ENCODE measurements around the gene CROCC2. TPM values are rescaled to one million over a fixed set of nuclear protein-coding genes. Genes with fewer than 3 reads are reported as not detected.

Gene CROCC2
- total RNA-seq, 1 donor from 2014 or later = not detected

DNA sequence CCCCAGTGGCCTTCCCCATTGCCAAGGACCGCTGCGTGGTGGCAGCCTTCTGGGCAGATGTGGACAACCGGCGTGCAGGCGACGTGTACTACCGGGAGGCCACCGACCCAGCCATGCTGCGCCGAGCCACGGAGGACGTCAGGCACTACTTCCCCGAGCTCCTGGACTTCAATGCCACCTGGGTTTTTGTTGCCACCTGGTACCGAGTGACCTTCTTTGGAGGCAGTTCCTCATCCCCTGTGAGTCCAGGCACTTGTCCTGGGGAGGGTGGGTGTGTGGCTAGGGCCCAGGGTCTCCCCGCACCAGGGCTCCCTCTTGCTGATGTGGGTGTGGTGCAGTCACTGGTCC is 124.2 kb downstream of the CROCC2 start:
- Mint-ChIP-seq H3K27me3 (ENCODE audit: unreplicated experiment) (peaks cover 6% of the 10 kb centered on the region), H3K4me1 (ENCODE audit: unreplicated experiment) (no peaks in the 10 kb centered on the region), H3K9me3 (ENCODE audit: unreplicated experiment) (peaks cover 8% of the 10 kb centered on the region), H3K36me3 (ENCODE audit: low read depth, unreplicated experiment) (peaks cover 7% of the 10 kb centered on the region), H3K27ac (ENCODE audit: unreplicated experiment) (no peak overlapping the region), H3K4me3 (ENCODE audit: unreplicated experiment) (no peak overlapping the region)
- DNase-seq (ENCODE audit: low spot score) = no peak
- TF ChIP-seq, protein P1, sequence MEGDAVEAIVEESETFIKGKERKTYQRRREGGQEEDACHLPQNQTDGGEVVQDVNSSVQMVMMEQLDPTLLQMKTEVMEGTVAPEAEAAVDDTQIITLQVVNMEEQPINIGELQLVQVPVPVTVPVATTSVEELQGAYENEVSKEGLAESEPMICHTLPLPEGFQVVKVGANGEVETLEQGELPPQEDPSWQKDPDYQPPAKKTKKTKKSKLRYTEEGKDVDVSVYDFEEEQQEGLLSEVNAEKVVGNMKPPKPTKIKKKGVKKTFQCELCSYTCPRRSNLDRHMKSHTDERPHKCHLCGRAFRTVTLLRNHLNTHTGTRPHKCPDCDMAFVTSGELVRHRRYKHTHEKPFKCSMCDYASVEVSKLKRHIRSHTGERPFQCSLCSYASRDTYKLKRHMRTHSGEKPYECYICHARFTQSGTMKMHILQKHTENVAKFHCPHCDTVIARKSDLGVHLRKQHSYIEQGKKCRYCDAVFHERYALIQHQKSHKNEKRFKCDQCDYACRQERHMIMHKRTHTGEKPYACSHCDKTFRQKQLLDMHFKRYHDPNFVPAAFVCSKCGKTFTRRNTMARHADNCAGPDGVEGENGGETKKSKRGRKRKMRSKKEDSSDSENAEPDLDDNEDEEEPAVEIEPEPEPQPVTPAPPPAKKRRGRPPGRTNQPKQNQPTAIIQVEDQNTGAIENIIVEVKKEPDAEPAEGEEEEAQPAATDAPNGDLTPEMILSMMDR (IDR thresholded peaks at IDR 0.05; ENCODE audit: unreplicated experiment) = no peak

DNA sequence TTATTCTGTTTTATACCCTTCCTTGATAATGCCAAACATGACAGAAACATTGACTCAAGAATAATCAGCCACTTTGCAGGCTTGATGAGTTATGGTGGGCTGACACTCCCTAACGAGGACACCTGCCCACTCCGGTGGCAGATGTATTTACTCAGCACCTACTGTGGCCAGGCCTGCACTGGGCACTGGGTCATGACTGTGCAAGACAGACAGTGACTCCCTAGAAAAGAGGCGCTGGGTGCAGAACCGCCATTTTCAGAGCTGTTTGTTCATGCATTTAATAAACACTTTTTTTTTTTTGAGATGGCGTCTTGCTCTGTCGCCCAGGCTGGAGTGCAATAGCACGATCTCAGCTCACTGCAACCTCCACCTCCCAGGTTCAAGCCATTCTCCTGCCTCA is 124.7 kb downstream of the CROCC2 start:
- TF ChIP-seq, protein P1 (IDR thresholded peaks at IDR 0.05; ENCODE audit: unreplicated experiment) = no peak
- peaks cover 4% of the 10 kb centered on the region for H3K36me3 Mint-ChIP-seq (ENCODE audit: low read depth, unreplicated experiment)
- H3K4me1 Mint-ChIP-seq (ENCODE audit: unreplicated experiment) = no peaks in the 10 kb centered on the region
- H3K4me3 Mint-ChIP-seq (ENCODE audit: unreplicated experiment) = no peak overlapping the region
- peaks cover 6% of the 10 kb centered on the region for H3K27me3 Mint-ChIP-seq (ENCODE audit: unreplicated experiment)
- peaks cover 8% of the 10 kb centered on the region for H3K9me3 Mint-ChIP-seq (ENCODE audit: unreplicated experiment)
- DNase-seq (ENCODE audit: low spot score) = no peak
- no peak overlapping the region for H3K27ac Mint-ChIP-seq (ENCODE audit: unreplicated experiment)

DNA sequence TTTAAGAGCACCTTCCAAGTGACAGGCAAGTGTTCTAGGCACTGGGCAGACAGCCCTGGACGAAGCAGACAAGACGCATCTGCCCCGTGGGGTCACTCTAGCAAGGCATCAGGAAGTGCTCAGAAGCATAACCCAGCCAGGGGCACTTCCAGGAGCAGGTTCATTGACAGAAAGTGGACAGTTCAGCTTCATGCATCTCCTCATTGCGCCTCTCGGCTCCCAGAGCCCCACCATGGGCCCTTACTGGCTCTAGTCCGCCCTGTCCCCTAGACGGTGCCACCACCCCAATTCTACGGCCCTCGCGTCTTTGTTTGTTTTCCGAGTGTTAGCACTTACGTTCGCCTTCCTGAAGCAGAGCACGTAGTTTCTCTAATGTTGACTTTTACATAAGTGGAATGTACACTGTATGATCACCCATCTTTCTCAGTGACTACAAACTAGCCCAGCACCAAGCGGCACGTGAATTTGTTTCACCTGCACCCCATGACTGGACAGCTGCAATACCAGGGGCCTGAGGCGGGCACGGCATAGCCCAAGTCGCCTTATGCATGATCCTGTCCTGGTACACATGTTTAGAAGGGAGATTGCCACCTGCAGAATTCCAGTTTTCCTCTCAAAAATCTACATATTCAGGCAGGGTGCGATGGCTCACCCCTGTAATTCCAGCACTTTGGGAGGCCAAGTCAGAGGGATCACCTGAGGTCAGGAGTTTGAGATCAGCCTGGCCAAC is 125.5 kb downstream of the CROCC2 start:
- H3K4me3 Mint-ChIP-seq (ENCODE audit: unreplicated experiment) = no peak overlapping the region
- H3K27ac Mint-ChIP-seq (ENCODE audit: unreplicated experiment) = no peak overlapping the region
- TF ChIP-seq, protein P1 (IDR thresholded peaks at IDR 0.05; ENCODE audit: unreplicated experiment) = no peak
- peaks cover 6% of the 10 kb centered on the region for H3K27me3 Mint-ChIP-seq (ENCODE audit: unreplicated experiment)
- no peak for DNase-seq (ENCODE audit: low spot score)
- H3K36me3 Mint-ChIP-seq (ENCODE audit: low read depth, unreplicated experiment) = no peaks in the 10 kb centered on the region
- H3K9me3 Mint-ChIP-seq (ENCODE audit: unreplicated experiment) = peaks cover 3% of the 10 kb centered on the region
- H3K4me1 Mint-ChIP-seq (ENCODE audit: unreplicated experiment) = no peaks in the 10 kb centered on the region

DNA sequence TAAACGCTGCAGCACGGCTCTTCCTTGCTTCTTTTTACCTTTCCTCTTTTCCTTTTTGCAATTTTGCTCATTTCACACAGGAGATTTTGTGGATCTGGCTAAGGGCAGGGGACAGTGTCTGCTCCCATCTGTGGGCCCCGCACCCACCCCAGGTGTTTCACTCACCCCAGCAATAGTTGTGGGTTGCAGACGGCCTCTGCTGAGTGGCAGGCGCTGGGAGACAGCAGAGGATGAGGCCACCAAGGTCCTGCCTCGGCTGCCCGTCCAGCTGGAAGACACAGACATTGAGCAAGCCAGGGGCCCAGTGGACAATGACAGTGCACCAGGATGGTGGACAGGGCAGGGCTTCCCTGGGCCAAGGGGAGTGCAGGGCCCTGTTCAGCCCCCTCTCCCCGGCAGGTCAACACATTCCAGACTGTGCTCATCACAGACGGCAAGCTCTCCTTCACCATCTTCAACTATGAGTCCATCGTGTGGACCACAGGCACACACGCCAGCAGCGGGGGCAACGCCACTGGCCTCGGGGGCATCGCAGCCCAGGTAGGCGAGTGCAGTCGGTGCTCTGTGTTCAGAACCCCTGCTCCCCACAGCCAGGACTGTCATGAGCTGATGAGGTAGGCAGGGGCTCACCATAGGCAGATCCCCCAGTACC is 127.3 kb downstream of the CROCC2 start:
- Mint-ChIP-seq H3K9me3 (ENCODE audit: unreplicated experiment) (no peaks in the 10 kb centered on the region), H3K27ac (ENCODE audit: unreplicated experiment) (peak overlapping the region; percentile 2), H3K4me1 (ENCODE audit: unreplicated experiment) (no peaks in the 10 kb centered on the region), H3K27me3 (ENCODE audit: unreplicated experiment) (peaks cover 16% of the 10 kb centered on the region), H3K36me3 (ENCODE audit: low read depth, unreplicated experiment) (no peaks in the 10 kb centered on the region), H3K4me3 (ENCODE audit: unreplicated experiment) (no peak overlapping the region)
- TF ChIP-seq, protein P1 (IDR thresholded peaks at IDR 0.05; ENCODE audit: unreplicated experiment) = no peak
- no peak for DNase-seq (ENCODE audit: low spot score)

DNA sequence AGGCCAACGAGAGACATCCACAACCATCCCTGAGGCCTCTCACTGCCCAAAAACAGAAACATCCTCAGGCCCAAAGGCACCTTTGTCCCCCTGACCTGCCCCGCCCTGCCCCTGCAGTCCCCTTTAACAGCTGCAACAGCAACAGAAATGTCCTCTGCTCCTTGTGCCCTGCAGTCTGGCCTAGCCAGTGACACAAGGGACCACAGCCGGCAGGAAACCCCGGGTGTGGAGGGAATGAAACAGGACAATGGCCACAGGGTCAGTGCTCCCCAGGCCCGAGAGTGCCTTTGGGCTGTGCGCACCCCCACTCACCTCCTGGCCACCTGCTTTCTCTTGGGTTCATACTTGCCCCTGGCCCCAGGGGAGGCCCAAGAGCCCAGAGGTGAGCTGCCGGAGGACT is 127.9 kb downstream of the CROCC2 start:
- peaks cover 17% of the 10 kb centered on the region for H3K27me3 Mint-ChIP-seq (ENCODE audit: unreplicated experiment)
- H3K4me3 Mint-ChIP-seq (ENCODE audit: unreplicated experiment) = no peak overlapping the region
- H3K4me1 Mint-ChIP-seq (ENCODE audit: unreplicated experiment) = no peaks in the 10 kb centered on the region
- TF ChIP-seq, protein P1 (IDR thresholded peaks at IDR 0.05; ENCODE audit: unreplicated experiment) = no peak
- H3K9me3 Mint-ChIP-seq (ENCODE audit: unreplicated experiment) = no peaks in the 10 kb centered on the region
- H3K27ac Mint-ChIP-seq (ENCODE audit: unreplicated experiment) = no peak overlapping the region
- DNase-seq (ENCODE audit: low spot score) = no peak
- no peaks in the 10 kb centered on the region for H3K36me3 Mint-ChIP-seq (ENCODE audit: low read depth, unreplicated experiment)
